Kidney epithelial cell (primary cell): Measurements from ENCODE around the gene NRF1. TPM values are rescaled to one million over a fixed set of nuclear protein-coding genes. Genes with fewer than 3 reads are reported as not detected.

Source experiments
- DNase-seq: peaks from one replicate; pipeline ENCODE4 v3.0.0-alpha.2; 2010; ENCODE audit warnings: low read depth
- H3K27me3 ChIP-seq: 2 replicates; pipeline ENCODE4 v1.6.0; 2011; ENCODE audit warnings: low read length; ENCODE audit not compliant: control insufficient read depth, insufficient read depth
- H3K36me3 ChIP-seq: 2 replicates; pipeline ENCODE4 v1.5.1; 2011; ENCODE audit warnings: low read length; ENCODE audit not compliant: control insufficient read depth, insufficient read depth
- H3K4me3 ChIP-seq: 2 replicates; pipeline ENCODE4 v1.5.1; 2011; ENCODE audit warnings: low read depth, mild to moderate bottlenecking, control low read depth, low read length
- total RNA-seq: library from RNA; depleted of rRNA; stranded (reverse); fragments of >200 nt; gene quantifications from 2 replicates; pipeline ENCODE4 v1.2.3, GENCODE V29; 2015
- TF ChIP-seq, protein P1 (sequence below): IDR thresholded peaks from 2 replicates; pipeline ENCODE4 v1.5.1; 2011; ENCODE audit warnings: mild to moderate bottlenecking, moderate library complexity, low read length, control low read depth, inconsistent platforms; ENCODE audit not compliant: insufficient read depth, poor library complexity, severe bottlenecking

Gene NRF1
- total RNA-seq, 1 donor from 2014 or later = 9.3 TPM

DNA sequence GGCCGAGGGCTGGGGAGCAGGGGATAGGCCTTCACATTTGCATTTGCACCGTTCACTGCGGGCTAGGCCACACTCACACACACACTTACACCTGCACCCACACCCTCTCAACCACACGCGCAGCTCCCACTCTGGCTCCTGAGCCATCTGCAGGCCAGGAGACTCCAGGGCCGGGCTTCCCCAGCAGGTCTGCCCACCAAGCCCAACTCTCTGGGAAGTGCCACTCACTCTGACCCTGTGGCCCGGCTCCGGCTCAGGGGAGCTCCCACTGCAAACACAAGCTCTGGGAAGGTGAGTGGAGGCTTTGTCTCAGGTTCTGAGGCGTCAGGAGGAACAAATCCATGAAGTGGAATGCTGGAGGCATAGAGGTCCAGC lies 157.9 kb downstream of the NRF1 start:
- DNase-seq = no peak
- H3K27me3 ChIP-seq = no peaks in the 10 kb centered on the region
- TF ChIP-seq, protein P1, sequence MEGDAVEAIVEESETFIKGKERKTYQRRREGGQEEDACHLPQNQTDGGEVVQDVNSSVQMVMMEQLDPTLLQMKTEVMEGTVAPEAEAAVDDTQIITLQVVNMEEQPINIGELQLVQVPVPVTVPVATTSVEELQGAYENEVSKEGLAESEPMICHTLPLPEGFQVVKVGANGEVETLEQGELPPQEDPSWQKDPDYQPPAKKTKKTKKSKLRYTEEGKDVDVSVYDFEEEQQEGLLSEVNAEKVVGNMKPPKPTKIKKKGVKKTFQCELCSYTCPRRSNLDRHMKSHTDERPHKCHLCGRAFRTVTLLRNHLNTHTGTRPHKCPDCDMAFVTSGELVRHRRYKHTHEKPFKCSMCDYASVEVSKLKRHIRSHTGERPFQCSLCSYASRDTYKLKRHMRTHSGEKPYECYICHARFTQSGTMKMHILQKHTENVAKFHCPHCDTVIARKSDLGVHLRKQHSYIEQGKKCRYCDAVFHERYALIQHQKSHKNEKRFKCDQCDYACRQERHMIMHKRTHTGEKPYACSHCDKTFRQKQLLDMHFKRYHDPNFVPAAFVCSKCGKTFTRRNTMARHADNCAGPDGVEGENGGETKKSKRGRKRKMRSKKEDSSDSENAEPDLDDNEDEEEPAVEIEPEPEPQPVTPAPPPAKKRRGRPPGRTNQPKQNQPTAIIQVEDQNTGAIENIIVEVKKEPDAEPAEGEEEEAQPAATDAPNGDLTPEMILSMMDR = no peak

DNA sequence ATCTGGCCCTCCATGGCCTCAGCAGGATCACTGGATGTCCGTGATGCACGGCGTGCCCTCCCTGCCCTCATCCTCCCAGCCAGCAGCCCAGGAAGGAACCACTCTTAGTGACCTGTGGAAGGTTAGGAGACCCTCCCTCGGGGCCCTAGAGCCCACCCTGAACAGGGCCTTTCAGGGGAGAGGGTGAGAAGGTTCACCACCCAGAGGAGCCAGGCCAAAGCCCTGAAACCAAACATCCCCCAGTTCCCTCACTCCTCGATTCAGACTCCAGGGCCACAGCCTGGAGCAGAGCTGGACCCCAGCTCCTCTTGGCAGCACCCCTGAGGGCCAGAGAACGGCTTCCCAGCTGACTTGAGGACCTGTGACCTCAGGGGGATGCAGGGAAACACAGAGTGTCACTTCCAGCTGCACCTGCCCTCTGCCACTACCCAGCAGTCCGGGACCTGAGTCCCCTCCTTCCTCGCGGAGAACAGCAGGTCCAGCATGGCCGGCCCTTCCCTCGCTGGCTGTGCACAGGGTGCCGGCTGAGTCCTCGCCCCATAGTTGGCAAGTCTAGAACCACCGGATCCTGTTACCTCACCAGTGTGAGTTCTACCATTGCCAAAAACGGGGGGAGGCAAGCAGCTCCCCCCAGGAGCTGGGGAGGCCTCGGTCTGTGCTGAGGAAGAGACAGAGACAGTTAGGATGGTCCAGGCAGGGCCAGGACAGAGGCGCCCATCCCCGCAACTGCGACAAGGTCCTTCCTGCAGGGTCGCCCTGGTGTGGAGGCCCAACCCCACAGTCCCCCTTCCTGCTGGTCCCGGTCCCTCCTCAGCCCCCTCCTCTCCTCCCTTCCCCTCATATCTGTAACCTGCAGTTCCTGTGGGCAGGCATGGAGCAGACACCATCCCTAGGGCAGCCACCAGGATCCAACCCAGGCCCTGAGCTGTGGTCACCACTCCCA lies 158.6 kb downstream of the NRF1 start:
- Histone ChIP-seq H3K36me3 (no peaks in the 10 kb centered on the region), H3K27me3 (no peaks in the 10 kb centered on the region), H3K4me3 (no peak overlapping the region)
- TF ChIP-seq, protein P1 = no peak
- no peak for DNase-seq

More for the DNA sequence above, 157.9 kb downstream of the NRF1 start:
- H3K4me3 ChIP-seq = no peak overlapping the region
- no peaks in the 10 kb centered on the region for H3K36me3 ChIP-seq

DNA sequence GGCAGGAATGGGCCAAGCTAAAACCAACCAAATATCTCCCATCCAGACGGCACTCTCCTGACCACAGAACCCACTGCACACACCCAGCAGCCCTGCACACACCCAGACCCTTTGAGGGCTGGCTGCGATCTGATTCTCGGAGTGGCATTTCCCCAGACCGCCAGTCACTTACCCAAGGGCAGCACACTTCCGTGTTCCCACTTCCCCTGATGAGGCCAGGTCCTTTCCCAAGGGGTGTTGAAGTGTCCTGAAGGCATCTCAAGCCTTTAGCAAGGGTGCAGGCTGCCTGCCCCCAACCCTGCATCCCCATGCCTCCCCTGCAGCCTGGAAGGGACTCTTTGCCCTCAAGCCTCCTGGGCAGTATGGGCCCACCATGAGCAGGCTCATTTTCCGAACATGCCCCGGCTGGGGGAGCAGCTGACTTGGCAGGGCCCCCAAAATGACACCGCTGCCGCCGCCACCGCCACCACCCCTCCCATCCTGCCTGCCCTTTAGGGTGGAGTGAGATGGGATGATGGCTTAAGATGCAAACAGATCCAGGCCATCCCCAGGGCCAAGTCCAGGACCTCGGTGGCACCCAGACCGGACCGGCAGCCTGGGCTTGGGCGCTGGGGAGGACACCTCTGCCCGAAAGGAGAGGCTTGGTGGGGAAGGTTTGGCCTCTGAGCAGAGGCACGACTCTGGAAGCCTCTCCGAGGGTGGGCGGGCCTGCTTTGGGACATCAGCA lies 159.8 kb downstream of the NRF1 start:
- H3K27me3 ChIP-seq = no peaks in the 10 kb centered on the region
- H3K36me3 ChIP-seq = no peaks in the 10 kb centered on the region
- DNase-seq = no peak
- H3K4me3 ChIP-seq = no peak overlapping the region
- TF ChIP-seq, protein P1 = no peak

DNA sequence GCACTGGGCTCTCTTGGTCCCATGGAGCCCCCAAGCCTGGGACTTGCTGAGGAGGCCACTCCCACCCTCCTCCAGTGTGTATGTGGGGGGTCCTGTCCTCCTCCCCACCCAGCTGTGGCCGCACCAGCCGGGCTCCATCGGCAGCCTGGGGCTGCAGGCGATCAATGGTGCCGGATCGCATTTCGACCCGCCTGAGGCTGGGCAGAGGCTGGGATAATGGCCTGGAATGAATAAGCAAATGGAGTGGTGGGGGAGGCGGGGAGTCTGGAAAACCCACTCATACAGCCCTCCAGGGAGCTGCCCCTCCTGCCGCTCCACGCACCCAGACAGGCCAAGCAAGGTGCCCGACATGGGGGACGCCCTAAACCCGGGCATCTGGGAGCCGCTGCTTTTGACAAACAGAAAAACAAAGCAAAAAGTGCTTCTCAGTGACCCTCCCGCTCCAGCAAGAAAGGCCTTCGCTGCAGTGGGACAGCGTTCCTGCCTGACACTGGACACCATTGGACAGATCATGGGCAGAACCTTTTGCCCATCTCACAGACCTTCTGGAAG lies 160.5 kb downstream of the NRF1 start:
- no peaks in the 10 kb centered on the region for H3K27me3 ChIP-seq

DNA sequence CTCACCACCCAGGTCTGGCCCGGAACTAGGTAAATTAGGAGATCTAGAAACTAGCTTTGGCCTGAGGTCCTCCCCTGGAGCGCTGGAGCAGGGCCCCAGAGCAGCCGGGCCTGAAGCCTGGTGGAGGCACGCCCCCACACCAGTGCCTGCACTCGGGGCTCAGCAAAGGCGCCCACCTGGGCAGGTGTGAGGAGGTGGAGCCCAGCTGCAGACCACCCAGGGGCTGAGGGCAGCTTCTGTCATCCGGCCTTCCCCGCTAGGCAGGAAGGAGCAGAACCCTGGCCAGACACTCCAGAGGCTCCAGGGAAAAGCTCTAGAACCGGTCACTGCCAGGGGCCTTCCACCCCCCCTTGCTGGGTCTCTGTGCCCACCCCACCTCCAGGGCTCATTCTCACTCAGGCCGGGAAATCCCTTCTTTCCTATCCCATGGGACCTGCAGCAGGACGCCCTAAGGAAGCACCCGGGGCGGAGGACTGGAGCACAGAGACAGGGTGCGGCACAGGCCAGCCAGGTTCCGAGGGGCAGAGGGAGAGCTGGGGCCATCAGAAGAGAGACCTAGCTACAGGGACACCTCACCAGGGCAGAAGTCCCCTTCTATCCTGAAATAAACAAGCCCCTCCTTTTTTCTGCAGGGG lies 161.2 kb downstream of the NRF1 start:
- DNase-seq = no peak
- H3K36me3 ChIP-seq = peaks cover 2% of the 10 kb centered on the region
- TF ChIP-seq, protein P1 = no peak
- H3K4me3 ChIP-seq = no peak overlapping the region
- no peaks in the 10 kb centered on the region for H3K27me3 ChIP-seq

More for the DNA sequence above, 160.5 kb downstream of the NRF1 start:
- DNase-seq = no peak
- H3K36me3 ChIP-seq = no peaks in the 10 kb centered on the region
- no peak overlapping the region for H3K4me3 ChIP-seq
- TF ChIP-seq, protein P1 = no peak
